Embryonic facial prominence (tissue), 1 donor: ENCODE data around the gene CALD1.
A peak's percentile ranks its signal among the peaks of the same experiment; 100 is the strongest.

Experiments used
- DNase-seq: peaks from one replicate; pipeline ENCODE4 v3.0.0-alpha.2; 2016; ENCODE audit errors: extremely low spot score

CALD1 gene

DNA sequence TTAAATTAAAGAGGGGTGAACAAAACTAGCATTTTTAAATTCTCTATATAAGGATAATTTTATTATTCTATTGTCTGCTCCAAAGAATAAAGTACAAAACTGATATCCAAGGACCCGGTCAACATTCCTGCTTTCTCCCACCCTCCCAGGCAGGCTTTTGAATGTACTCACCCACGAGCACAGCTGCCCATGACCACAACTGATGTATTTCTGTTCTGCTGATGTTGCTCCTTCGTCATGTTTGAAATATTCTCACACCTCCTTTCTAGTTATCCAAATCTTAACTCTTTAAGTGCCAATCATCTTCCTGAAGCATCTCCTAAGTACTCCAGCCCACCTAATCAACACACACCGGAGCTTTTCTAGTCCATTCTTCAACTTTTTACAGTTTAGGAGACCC, 46.7 kb downstream of the CALD1 start:
- DNase-seq: no peak

DNA sequence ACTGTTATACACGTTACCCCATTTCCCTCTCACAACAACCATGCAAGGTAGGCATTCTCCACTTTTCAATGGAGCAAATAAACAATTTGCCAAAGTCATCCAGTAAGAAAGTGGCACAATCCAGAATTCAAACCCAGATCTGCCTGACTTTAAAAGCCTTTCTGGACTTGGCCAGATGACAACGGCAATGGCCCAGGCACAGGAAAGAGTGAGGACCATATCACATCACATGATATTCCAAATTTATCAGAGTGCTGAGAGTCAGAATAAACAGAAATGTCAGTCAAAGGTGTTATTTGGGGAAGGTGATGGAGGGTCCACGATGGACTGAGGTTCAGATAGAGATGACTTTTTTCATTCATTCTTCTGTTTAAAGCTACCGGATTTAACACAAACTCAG, 48.0 kb downstream of the CALD1 start:
- DNase-seq: no peak

DNA sequence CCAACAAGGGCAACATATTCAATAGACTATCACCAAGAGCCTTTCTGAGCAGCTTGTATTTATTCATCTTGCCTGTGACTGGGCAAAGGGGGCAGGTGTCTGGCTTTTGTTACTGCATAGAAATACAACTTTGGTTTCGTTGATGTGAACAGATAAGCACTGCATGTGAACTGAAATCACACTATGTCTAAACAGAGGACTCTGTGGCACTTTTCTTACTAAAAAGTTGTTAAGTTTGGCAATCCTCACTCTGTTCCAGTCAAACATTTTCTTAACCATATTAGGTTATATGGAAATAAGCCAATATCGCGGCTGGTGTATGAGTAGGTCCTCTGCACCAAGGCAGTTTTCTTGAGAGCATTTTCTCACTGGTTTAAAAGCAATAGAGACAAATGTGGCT, 48.5 kb downstream of the CALD1 start:
- no peak for DNase-seq

DNA sequence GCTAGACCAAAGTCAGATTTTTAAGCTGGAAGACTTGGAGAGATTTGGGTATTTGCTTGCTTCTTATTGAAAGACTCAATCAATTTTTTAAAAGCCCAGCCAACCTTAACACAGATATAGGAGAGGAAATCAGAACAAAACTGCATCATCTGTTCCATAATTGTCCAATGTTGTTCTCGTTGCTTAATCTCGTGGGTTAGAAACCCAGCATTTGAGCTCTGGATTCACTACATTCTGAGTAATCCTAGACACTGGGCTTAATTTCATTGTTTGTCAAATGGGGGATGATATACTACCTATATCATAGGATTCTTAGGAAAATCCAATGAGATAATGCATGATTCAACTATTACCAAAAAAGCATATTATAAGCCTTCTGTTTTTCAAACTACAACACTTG, 48.9 kb downstream of the CALD1 start:
- DNase-seq: no peak

DNA sequence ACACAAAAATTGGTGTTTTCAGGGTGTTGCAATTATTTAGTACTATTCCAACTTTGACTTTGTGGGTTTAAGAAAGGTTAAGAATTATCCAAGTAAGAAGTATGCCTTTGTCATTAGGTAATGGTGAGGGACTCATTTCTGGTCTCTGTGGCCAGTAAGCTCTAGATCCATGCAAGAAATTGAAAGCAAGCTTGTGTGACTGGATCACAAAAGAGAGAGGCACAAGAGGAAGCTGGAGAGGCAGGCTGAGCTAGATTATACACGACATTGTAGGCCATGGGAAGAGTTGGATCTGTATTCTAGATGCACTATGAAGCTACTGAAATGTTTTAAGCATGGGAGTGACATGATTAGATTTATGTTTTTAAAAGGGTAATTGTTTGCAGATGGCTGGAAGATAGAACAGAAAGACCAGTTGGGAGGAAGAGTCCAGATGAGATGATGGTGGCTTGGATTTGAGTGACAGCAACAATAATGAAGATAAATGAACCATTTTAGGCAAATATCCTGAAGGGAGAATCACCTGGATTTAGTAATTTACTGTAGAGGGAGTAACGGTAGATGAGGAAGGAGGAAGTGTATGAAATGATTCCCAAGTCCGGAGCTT, 50.0 kb downstream of the CALD1 start:
- DNase-seq: no peak

DNA sequence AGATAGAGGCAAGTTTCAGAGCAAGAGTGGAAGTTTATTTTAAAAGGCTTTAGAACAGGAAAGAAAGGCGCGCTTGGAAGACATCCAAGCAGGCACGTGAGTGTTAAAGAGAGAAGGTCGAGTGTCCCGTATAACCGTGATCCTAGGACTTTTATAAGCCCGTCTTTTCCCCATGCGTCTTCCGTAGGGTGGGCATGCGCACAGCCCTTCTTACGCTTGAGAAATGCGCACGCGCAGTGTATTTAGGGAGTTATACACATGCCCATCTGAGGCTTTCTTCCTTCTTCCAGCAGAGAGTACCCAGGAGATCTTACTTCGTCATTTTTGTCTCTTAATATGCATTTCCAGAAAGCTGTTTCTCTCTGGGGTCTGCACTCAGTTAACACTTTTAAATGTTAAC, 52.4 kb downstream of the CALD1 start:
- DNase-seq: no peak

DNA sequence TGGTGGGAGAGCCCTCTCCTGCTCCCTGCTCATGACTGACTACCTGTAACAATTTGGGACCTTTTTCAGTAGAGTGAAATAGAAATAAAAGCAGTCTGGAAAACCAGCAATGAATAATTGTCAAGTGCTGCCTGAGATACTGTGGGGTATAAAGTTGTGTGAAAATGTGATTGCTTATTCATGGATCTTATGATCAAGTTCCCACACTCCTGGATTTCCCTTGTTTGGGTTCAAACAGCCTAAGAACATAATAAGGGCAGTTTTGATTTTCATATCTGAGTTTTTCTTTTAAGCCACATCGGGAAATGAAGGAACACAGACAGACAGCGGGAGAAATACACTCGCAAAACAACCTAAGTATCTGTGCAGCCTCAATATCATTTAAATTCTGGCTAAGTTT, 52.9 kb downstream of the CALD1 start:
- no peak for DNase-seq

DNA sequence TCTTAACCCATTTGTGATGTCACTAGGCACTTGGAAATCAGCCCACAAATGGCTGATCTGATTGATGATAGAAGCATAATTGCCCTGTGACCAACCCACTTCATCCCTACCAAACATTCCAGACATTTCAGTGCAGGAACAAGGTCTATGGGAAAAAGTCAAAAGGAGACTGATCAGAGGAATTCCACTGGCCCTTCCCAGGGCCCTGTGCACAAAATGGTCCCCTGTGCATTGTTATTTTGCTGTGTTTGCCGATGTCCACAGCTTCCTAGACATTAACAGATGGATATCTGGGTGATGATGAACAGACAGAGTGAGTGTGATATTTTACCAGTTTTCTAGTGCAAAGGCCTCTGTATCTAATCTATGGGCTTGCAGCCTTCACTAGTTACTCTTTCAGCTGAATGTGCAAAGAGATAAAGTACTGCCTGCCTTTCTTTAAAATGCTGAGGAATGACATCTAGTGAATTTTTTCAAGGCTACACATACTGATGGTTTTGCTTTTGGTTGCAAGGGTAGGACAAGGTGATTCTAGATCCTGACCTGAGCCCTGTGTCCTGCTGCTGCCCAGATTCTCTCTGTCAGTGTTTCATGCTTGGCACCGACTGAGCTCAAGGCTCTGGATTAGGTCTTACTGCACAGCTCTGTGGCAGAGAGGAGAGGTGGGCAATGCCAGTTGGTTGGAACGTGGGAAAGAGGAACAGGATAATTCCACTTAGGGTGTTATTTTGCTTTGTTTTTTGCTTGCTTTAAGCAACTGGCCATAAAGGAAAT, 55.4 kb downstream of the CALD1 start:
- no peak for DNase-seq

DNA sequence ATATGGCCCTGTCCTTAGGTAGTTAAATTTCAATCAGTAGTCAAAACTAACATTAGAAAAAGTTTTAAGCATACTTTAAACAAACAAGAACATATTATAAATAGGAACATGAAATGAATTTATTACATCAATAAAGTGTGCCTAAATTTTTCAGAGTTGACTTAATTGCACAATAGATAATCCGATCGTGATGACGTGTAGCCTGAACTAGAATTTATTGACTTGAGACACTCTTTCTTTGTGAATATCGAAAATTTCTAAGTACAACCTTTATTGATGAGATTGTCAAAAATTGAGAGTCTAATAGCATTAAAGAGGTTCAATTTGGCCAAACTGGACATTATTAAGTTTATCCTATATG, 56.0 kb downstream of the CALD1 start:
- no peak for DNase-seq

DNA sequence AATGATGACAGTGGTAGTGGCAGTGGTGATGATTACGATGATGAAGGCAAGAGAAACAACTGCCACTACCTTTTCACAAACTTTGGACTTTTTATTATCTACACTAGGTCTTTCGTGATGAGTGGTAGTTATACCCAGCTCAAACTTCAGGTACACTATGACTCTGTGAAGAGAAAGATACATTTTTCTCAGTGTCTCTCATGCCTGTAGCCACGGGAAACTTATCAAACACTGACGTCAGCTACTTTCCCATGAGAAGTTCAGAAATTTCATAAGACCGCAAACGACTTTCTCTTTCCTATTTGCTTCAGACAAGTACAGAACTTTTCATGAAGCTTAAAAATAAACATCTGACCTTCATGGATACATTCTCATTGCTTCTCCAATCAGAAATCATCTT, 57.0 kb downstream of the CALD1 start:
- DNase-seq: no peak

DNA sequence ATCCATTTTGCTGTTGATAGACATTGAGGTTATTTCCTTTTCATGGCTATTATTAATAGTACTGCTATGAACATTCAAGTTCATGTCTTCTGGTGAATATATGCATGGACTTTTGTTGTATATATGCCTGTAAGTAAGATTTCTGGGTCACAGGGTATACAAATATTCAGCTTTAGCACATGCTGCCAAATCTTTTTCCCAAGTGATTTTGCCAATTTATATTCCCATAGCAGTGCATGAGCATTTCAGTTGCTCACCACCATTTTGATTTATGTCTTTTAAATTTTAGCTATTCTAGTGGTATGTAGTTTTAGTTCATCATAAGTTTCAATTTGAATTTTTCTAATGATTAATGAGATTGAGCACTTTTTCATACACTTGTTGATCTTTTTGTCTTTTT, 59.9 kb downstream of the CALD1 start:
- no peak for DNase-seq

DNA sequence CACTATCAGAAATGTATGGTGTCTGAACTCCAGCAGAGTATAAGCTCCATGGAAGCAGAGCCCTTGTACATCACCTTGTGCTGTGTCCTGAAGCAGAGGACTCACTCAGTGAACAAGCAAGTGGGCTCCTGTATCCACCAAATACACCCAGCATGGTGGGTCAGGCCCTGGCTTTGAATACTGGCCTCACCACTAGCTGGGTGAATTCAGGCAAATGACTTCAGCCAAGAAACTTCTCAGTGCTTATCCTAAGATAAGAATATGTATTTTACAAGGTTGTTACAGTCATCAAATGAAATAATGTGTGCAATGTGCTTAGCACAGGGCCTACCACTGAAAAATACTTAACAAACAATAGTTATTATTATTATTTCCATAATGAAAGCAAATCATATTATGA, 62.6 kb downstream of the CALD1 start:
- DNase-seq: no peak

DNA sequence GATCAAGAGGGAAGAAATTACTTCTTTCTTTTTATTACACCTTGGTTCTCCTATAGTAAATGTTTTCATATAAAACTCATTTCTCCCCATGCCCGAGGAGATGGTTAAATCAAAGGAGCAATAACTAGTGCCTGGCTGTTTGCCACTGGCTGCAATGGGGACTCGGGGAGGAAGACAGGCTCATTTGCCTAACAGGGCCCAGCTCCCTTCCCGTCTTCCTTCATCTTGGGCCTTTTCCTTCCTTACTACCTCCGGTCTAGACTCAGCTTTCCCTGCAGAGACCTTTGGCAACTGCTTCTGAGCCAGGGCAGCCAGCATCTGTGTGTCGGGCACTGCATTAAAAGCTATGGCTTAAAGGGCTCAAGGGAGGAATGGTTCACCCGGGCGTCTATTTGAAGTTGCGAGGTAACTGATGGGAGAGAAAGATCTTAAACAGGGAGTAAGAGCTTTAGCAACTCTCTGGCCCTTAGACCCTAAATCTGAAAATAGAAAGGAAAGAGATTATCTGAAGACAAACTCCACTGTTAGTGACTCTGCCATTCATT, 63.5 kb downstream of the CALD1 start:
- no peak for DNase-seq

DNA sequence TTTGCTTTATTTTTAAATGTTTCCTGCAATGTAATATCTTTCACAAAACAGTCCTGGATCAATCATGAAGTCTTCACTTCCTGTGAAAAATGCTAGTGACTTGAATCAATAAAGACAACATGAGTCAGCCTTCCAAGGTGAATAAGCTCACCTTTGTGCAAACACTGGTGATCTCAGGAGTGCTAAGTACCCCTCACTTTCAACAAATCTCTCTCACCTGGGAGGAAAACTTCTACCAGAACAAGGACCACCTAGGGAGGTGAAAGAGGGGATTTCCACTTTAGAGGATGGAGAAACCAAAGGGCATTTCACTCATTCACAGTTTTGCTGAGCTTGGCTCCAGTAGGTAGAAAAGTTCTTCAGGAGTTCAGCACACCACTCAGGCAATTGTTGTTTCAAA, 64.8 kb downstream of the CALD1 start:
- DNase-seq: no peak

DNA sequence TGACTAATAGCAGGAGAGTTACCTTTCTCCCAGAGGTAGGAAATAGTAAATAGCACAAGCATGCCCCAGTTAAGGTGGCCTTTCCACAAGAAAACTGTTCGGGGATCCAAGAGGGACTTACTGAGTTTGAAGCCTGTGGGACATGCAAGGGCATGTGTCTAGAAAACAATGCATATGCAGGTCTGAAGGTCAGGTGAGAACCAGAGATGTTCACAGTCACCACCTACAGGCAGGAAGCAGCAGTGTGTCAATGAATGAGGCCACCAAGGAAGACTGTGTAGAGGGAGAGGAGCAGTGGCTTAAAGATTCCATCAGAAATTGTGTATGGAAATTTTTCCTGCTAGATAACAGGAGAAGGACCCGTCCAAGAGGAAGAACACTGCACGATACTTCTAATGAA, 66.0 kb downstream of the CALD1 start:
- no peak for DNase-seq

DNA sequence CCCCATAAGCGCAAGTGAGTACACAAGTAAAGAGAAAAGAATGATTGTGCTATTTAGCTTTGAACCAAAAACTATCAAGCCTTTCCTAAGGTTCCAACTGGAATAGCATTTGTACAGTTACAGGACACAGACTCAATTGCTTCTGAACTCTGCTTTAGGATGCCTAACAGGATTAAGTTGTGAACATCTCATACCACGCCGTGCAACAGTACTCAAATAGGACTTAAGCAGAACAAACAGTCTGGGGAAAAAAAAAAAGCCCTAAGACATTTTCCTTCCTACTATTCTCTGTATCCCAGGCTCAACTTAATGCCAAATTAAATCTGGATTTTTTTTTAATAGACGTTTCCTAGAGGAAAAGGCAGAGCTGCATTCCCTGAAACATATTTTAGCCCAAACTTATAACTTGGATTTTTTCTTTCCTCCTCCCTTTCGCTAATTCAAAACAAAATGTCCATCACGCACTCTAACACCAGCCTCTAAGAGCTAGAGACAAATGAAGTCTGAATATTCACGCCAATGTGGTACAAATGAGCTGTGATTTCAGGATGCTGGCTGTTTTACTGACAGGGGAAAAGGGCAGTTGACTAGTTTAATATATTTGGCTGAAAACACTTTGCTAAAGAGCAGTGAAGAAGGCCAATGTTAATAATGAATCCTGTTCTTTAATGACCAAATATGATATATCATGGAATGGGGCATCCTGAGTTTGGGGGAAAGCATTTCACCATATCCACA, 68.6 kb downstream of the CALD1 start:
- no peak for DNase-seq

DNA sequence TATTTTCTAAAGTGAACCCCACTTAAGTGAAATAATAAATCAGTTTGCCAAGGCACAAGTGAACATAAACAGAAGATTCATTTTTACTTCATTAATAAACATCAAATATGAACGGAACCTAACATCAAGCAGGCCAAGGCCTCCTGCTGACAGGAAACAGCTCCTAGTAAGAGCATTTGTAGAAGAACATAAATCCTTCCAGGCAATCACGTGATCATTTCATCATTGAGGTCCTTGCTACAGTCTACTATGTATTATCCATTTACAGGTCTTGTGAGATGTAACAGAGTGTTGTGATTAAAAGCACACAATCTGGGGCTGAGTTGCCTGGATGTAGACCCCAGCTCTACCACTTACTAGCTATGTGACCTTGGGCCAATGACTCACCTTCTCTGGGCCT, 70.6 kb downstream of the CALD1 start:
- no peak for DNase-seq

DNA sequence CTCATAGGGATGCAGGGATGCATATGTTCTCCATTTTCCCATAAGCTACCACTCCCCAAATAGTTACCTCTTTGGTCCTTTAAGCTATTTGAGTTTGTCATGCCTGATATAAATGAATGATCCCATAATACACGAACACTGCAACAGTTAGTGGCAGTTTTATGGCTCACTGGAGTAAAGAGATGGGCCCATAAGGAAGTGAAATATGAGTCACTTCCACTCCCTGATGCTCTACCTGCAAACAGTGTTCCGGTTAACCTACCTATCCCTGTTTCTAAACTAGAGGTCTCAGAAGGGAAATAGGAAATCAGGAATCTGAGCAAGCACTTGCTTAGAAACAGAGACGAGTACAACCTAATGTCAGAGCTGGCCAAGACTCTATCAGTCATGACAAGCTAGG, 71.7 kb downstream of the CALD1 start:
- no peak for DNase-seq

DNA sequence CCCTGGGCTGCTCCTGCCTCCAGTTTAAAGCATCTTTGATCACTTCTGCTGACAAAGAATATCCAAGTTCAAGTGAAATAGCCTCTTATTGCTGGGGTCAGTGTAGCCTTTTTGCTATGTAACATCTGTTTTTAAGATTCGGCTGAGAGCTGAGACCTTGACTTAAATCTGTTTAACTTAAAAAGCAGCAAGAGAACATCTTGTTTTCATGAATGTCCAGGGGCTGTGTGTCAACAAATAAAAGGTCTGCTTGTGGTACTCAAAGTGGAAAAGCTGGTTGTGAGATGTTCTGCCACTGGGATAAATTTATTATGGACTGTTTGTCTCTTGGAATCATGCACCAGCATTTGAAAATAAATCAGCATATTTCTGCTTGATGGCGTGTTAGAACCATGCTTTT, 73.2 kb downstream of the CALD1 start:
- DNase-seq: no peak

DNA sequence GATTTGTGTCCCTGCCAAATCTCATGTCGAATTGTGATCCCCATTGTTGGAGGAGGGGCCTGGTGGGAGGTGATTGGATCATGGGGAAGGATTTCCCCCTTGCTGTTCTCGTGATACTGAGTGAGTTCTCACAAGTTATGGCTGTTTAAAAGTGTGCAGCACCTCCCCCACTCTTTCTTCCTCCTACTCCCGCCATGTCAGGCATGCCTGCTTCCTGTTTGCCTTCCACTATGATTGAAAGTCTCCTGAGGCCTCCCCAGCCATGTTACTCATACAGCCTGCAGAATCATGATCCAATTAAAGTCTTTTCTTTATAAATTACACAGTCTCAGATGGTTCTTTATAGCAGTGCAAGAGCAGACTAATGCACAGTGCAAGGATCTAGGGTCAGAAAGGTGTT, 75.4 kb downstream of the CALD1 start:
- DNase-seq: no peak

DNA sequence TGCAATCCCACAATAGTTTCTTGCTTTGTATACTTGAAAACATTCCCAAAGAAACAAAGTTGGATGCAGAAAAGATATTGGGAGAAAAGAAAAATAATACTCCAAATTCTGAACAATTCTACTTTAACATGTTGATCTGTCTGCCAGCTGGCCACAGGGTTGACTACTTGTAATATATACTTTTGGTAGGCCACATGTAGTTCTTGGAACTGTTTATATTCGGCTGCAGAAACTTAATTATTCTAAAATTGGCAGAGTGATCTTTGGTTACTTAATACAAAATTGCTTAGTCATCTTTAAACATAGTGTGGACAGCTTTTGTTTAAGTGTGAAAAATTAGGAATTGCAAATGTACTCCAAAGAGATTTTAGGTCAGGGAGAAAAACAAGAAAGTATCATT, 76.0 kb downstream of the CALD1 start:
- DNase-seq: no peak

DNA sequence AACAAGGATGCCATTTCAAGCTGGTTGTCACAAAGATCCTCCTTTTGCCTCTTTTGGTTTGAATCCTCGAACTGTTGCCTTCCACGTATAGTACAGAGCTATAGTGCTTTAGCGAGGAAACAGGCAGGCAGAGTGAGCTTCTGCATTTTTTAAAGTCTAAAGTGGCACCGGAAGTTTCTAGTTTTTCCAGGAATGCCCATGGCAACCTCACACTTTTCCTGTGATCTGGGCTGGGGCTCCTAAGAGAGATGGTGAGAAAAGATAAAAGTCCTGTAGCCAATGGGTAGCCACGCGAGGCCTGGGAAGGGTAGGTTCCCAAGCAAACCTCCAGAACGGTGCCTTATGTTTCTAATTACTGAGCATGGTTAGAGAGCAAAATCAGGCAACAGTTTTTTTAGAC, 76.7 kb downstream of the CALD1 start:
- peak; percentile 52 for DNase-seq

DNA sequence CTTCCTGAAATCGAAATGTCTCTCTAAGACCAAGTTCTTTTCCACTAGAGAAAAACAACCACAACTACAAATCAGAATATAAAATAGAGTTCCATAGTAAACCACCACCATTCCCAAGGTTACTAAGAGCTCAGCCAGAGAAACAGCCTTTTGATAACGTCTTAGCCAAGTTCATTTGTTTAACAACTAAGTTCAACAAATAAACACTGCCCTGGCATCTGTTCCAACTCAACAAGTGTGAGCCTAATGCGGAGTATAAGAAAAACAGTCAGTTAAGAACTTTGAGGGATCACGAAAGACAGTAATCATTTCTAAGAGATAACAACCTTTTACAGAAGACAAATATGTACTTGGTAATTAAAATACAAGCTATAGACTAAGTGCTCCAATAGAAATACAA, 77.3 kb downstream of the CALD1 start:
- no peak for DNase-seq
